ENCODE measurements around the gene RNF115. TPM values are rescaled to one million over a fixed set of nuclear protein-coding genes. Genes with fewer than 3 reads are reported as not detected.
"Not testable (repeated sequence)": the region's sequence is repeated elsewhere in the genome, so short reads cannot be mapped to it uniquely, and the experiment has no call there.

Gene RNF115
- total and polyA plus RNA-seq, 2 of the 13 experiments (the other 11 are each of a cell fraction or from before 2014, with no cell fraction given), result 6.0 to 10.1 TPM

- TF ChIP-seq TRAFD1 (CRISPR knock-in tag; IDR thresholded peaks at IDR 0.05; ENCODE audit: borderline replicate concordance) (no peak), ZNF605 (CRISPR knock-in tag; IDR thresholded peaks at IDR 0.05) (no peak)
These were observed 13.8 kb upstream of the RNF115 start (continued) for GRCh38 chr1:145837656-145838055.

GRCh38 chr1:145830810-145831209 lies 6.9 kb upstream of the RNF115 start:
- H3K79me2 ChIP-seq (ENCODE audit: insufficient read depth, low read length); intact Hi-C loops (cut with micrococcal nuclease; ENCODE audit: unreplicated experiment); FAIRE-seq; H3K9ac ChIP-seq (ENCODE audit: insufficient read depth, low read depth, low read length); DNase-seq (ENCODE audit: low spot score); BruUV-seq (replicated peaks); ATAC-seq; H3K4me3 ChIP-seq (replicated peaks in 1 of 3; ENCODE audit: insufficient read depth in 1 of 3, low read depth in 2 of 3, low read length in 3 of 3); H2AFZ ChIP-seq (ENCODE audit: low read length); POLR2A ChIA-PET; H3K4me1 ChIP-seq (ENCODE audit: insufficient read depth, low read length); in situ Hi-C loops (cut with HindIII; ENCODE audit: extremely low pct_ligation_motif_present, low pct_unique_long_range_greater_than_20kb); CTCF ChIA-PET (ENCODE audit: low intra/inter-chr PET ratio, low total read pairs); H4K20me1 ChIP-seq (ENCODE audit: insufficient read depth, low read length); H3K9me3 ChIP-seq (ENCODE audit: low read length); H3K27ac ChIP-seq (ENCODE audit: extremely low read length, insufficient read depth, low read length); H3K27me3 ChIP-seq (ENCODE audit: control insufficient read depth in 1 of 2, insufficient read depth in 2 of 2, low read length in 2 of 2); H3K4me2 ChIP-seq (ENCODE audit: low read depth, low read length): not testable (repeated sequence)
- peak; percentile 81 for TF ChIP-seq ZNF121 (CRISPR knock-in tag; IDR thresholded peaks at IDR 0.05)
- WGBS (ENCODE audit: low lambda C conversion rate), result 92% methylated on average over 2 of the region's 2 CpGs
- H3K36me3 ChIP-seq (replicated peaks in 1 of 2; ENCODE audit: control insufficient read depth in 1 of 2, insufficient read depth in 2 of 2, low read length in 2 of 2), result peaks cover 21 to 75% of the 10 kb centered on the region in 2 experiments

GRCh38 chr1:145828367-145829026 lies 4.6 kb upstream of the RNF115 start:
- Histone ChIP-seq H3K36me3 (replicated peaks in 1 of 2; ENCODE audit: control insufficient read depth in 1 of 2, insufficient read depth in 2 of 2, low read length in 2 of 2) (peaks cover 18 to 64% of the 10 kb centered on the region in 2 experiments), H2AFZ (ENCODE audit: low read length) (no peak overlapping the region), H4K20me1 (ENCODE audit: insufficient read depth, low read length) (no peaks in the 10 kb centered on the region), H3K4me2 (ENCODE audit: low read depth, low read length) (no peak overlapping the region), H3K9ac (ENCODE audit: insufficient read depth, low read depth, low read length) (no peak overlapping the region), H3K27me3 (ENCODE audit: control insufficient read depth in 1 of 2, insufficient read depth in 2 of 2, low read length in 2 of 2) (no peaks in the 10 kb centered on the region; a peak in 1 of 5 replicates), H3K4me3 (replicated peaks in 1 of 3; ENCODE audit: insufficient read depth in 1 of 3, low read depth in 2 of 3, low read length in 3 of 3) (no peak overlapping the region), H3K4me1 (ENCODE audit: insufficient read depth, low read length) (peaks cover 14% of the 10 kb centered on the region), H3K79me2 (ENCODE audit: insufficient read depth, low read length) (peaks cover 16% of the 10 kb centered on the region), H3K27ac (ENCODE audit: extremely low read length, insufficient read depth, low read length) (no peak overlapping the region), H3K9me3 (ENCODE audit: low read length) (no peaks in the 10 kb centered on the region)
- FAIRE-seq, result no peak
- in situ Hi-C loops (cut with HindIII; ENCODE audit: extremely low pct_ligation_motif_present, low pct_unique_long_range_greater_than_20kb) (loop anchor here (10.0 kb wide), 1 partner anchor 64 kb away; no protein-coding TSS in a partner anchor), intact Hi-C loops (cut with micrococcal nuclease; ENCODE audit: unreplicated experiment) (loop anchor here (10.0 kb wide), 1 partner anchor 94 kb away; no protein-coding TSS in a partner anchor)
- CTCF ChIA-PET (ENCODE audit: low intra/inter-chr PET ratio, low total read pairs), result no interaction called here
- no peak for DNase-seq (ENCODE audit: low spot score)
- no TSS peak for BruUV-seq (replicated peaks)
- TF ChIP-seq PAWR (CRISPR knock-in tag; IDR thresholded peaks at IDR 0.05; ENCODE audit: borderline replicate concordance), result no peak
- no peak for TF ChIP-seq MLX (CRISPR knock-in tag; IDR thresholded peaks at IDR 0.05)
- no peak for TF ChIP-seq AKNA (CRISPR knock-in tag; IDR thresholded peaks at IDR 0.05; ENCODE audit: borderline replicate concordance)
- no peak for TF ChIP-seq SMAD3 (CRISPR knock-in tag; IDR thresholded peaks at IDR 0.05)
- POLR2A ChIA-PET, result interaction anchor here (0.7 kb wide), 1 partner anchor 17 kb away, joined by 3 read pairs; the partner anchor contains the start of gene NUDT17
- ATAC-seq, result no peak

Data from HepG2 (cell line).